SK-N-SH treated with all-trans-retinoic acid at 6 μM for 48 hours (cell line): ENCODE results near the gene FOXP4.

ENCODE experiments used
- ATAC-seq: fragments of 200-7000 bp; cut with Tn5 transposase; 3 replicates; pipeline ENCODE4 v1.9.1; 2020; ENCODE audit warnings: mild to moderate bottlenecking, moderate library complexity
- BACH2 ChIP-seq: fragments of 250-450 bp; sonication (Bioruptor Pico); IDR thresholded peaks from 2 replicates; pipeline ENCODE4 v1.9.0; 2021; ENCODE audit warnings: mild to moderate bottlenecking, borderline replicate concordance
- CREB5 ChIP-seq: fragments of 250-450 bp; sonication (Bioruptor Pico); IDR thresholded peaks from 2 replicates; pipeline ENCODE4 v1.5.1; 2020; ENCODE audit warnings: low read depth, mild to moderate bottlenecking, moderate library complexity
- ESRRG ChIP-seq: fragments of 250-450 bp; sonication (Bioruptor Pico); IDR thresholded peaks from 2 replicates; pipeline ENCODE4 v1.6.1; 2021; ENCODE audit warnings: mild to moderate bottlenecking
- GLIS3 ChIP-seq: fragments of 250-450 bp; sonication (Bioruptor Pico); IDR thresholded peaks from 2 replicates; pipeline ENCODE4 v1.5.0; 2020; ENCODE audit warnings: mild to moderate bottlenecking, moderate library complexity
- ISL1 ChIP-seq: fragments of 250-450 bp; sonication (Bioruptor Pico); IDR thresholded peaks from 2 replicates; pipeline ENCODE4 v2.1.2; 2022; ENCODE audit warnings: mild to moderate bottlenecking, moderate library complexity
- PATZ1 ChIP-seq: fragments of 250-450 bp; sonication (Bioruptor Pico); IDR thresholded peaks from 2 replicates; pipeline ENCODE4 v1.8.0; 2020; ENCODE audit warnings: mild to moderate bottlenecking, moderate library complexity, borderline replicate concordance
- POU6F1 ChIP-seq: fragments of 250-450 bp; sonication (Bioruptor Pico); IDR thresholded peaks from 2 replicates; pipeline ENCODE4 v1.8.0; 2021; ENCODE audit warnings: low read depth, mild to moderate bottlenecking, moderate library complexity, borderline replicate concordance
- PPARA ChIP-seq: fragments of 250-450 bp; sonication (Bioruptor Pico); IDR thresholded peaks from 2 replicates; pipeline ENCODE4 v1.5.0; 2020; ENCODE audit warnings: mild to moderate bottlenecking, borderline replicate concordance
- TCF4 ChIP-seq: fragments of 250-450 bp; sonication (Bioruptor Pico); IDR thresholded peaks from 2 replicates; pipeline ENCODE4 v1.8.0; 2021; ENCODE audit warnings: mild to moderate bottlenecking, moderate library complexity, borderline replicate concordance
- TOX ChIP-seq: fragments of 250-450 bp; sonication (Bioruptor Pico); IDR thresholded peaks from 2 replicates; pipeline ENCODE4 v1.8.0; 2021; ENCODE audit warnings: mild to moderate bottlenecking, moderate library complexity, borderline replicate concordance
- TSHZ2 ChIP-seq: fragments of 250-450 bp; sonication (Bioruptor Pico); IDR thresholded peaks from 2 replicates; pipeline ENCODE4 v1.5.0; 2020; ENCODE audit warnings: mild to moderate bottlenecking, moderate library complexity
- ZC3H10 ChIP-seq: fragments of 250-450 bp; sonication (Bioruptor Pico); IDR thresholded peaks from 2 replicates; pipeline ENCODE4 v1.5.1; 2021; ENCODE audit warnings: mild to moderate bottlenecking, moderate library complexity
- ZFP3 ChIP-seq: fragments of 250-450 bp; sonication (Bioruptor Pico); IDR thresholded peaks from 2 replicates; pipeline ENCODE4 v1.5.0; 2020; ENCODE audit warnings: mild to moderate bottlenecking, moderate library complexity
- ZFP30 ChIP-seq: fragments of 450-650 bp; formaldehyde crosslinking; IDR thresholded peaks from 2 replicates; pipeline ENCODE4 v1.5.0; 2022; ENCODE audit warnings: mild to moderate bottlenecking, moderate library complexity
- ZNF565 ChIP-seq: fragments of 450-650 bp; formaldehyde crosslinking; conservative IDR thresholded peaks from 2 replicates; pipeline ENCODE4 v1.5.0; 2020; ENCODE audit warnings: low read depth, mild to moderate bottlenecking, moderate library complexity
- ZNF70 ChIP-seq: fragments of 450-650 bp; formaldehyde crosslinking; IDR thresholded peaks from 2 replicates; pipeline ENCODE4 v1.5.0; 2020; ENCODE audit warnings: mild to moderate bottlenecking, moderate library complexity
- ZNF8 ChIP-seq: fragments of 450-650 bp; formaldehyde crosslinking; IDR thresholded peaks from 2 replicates; pipeline ENCODE4 v1.5.0; 2020; ENCODE audit warnings: mild to moderate bottlenecking, moderate library complexity
- TF ChIP-seq, protein P1 (sequence below): fragments of 250-450 bp; sonication (Bioruptor Pico); IDR thresholded peaks from 2 replicates; pipeline ENCODE4 v1.5.1; 2021; ENCODE audit warnings: mild to moderate bottlenecking, moderate library complexity

Gene FOXP4

DNA sequence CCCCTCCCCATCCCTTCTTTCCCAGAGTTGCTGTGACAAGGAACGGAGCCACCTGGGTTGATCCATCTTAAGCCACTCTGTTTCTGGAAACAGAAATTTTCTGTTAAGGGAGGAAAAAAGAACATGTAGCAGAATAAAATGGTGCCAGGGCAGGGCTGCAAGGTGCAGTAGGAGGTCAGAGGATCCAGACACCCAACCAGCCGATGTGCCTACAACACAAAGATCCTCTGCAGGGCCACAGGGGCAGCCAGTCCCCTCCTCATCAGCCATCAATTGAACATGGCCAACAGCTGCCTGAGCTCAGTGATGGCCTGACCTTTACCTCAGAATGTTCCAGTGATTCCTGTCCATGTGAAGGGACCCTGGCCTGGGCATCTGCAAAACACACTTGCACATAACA, 103.9 kb downstream of the FOXP4 start:
- TF ChIP-seq POU6F1 (CRISPR knock-in tag) = no peak
- TF ChIP-seq ZNF565 (CRISPR knock-in tag) = no peak
- TF ChIP-seq ESRRG (CRISPR knock-in tag) = no peak
- no peak for ATAC-seq

DNA sequence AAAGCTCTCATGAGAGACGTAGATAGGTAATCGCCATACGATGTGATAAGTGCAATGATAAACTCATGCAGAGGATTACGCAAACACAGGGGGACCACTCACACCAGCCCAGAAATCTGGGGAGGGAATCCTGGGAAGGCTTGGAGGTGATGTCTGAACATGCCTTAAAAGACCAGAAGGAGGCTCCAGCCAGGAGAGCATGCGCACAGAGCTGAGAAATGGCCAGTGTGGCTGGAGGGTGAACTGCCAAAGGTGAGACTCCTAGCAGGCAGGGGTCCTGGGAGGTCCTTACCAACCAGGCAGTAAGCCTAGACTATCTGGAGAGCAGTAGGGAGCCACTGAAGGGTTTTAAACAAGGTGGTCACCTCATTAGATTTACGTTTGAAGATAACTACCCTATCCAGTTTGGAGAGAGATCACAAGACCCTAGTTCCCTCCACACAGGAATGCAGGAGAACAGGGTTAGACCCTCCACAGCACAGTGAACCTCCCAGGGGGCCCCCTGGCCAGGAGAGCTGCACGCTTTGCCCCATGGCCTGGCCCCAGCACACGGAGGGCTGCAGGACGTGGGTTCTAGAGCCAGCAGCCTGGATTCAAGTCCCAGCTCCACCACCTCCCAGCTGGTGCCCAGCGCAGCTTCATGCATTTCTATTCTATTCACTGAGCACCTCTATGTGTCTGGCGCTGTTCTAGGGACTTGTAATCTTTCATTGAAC, 105.2 kb downstream of the FOXP4 start:
- TF ChIP-seq PPARA = no peak
- no peak for TF ChIP-seq TOX (CRISPR knock-in tag)
- TF ChIP-seq PATZ1 = no peak
- no peak for TF ChIP-seq TSHZ2 (CRISPR knock-in tag)
- TF ChIP-seq ZNF8 = no peak
- TF ChIP-seq ZNF70 (CRISPR knock-in tag) = no peak
- TF ChIP-seq, protein P1, sequence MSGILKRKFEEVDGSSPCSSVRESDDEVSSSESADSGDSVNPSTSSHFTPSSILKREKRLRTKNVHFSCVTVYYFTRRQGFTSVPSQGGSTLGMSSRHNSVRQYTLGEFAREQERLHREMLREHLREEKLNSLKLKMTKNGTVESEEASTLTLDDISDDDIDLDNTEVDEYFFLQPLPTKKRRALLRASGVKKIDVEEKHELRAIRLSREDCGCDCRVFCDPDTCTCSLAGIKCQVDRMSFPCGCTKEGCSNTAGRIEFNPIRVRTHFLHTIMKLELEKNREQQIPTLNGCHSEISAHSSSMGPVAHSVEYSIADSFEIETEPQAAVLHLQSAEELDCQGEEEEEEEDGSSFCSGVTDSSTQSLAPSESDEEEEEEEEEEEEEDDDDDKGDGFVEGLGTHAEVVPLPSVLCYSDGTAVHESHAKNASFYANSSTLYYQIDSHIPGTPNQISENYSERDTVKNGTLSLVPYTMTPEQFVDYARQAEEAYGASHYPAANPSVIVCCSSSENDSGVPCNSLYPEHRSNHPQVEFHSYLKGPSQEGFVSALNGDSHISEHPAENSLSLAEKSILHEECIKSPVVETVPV (CRISPR knock-in tag) = no peak
- no peak for TF ChIP-seq ISL1 (CRISPR knock-in tag)
- TF ChIP-seq TCF4 (CRISPR knock-in tag) = no peak
- no peak for TF ChIP-seq CREB5 (CRISPR knock-in tag)
- no peak for TF ChIP-seq ZC3H10 (CRISPR knock-in tag)
- no peak for TF ChIP-seq BACH2
- no peak for TF ChIP-seq ZFP30 (CRISPR knock-in tag)
- TF ChIP-seq POU6F1 (CRISPR knock-in tag) = no peak
- no peak for TF ChIP-seq GLIS3 (CRISPR knock-in tag)
- TF ChIP-seq ZFP3 (CRISPR knock-in tag) = no peak
- no peak for ATAC-seq
